Astrocyte of the spinal cord (primary cell): ENCODE measurements around the gene RFX4.

Source experiments
- DNase-seq: peaks from one replicate; pipeline ENCODE4 v3.0.0; 2011; ENCODE audit warnings: low read depth, low spot score
- H3K4me3 ChIP-seq: 2 replicates; pipeline ENCODE4 v1.5.1; 2011; ENCODE audit warnings: low read depth, mild to moderate bottlenecking, low read length, moderate library complexity
- in situ Hi-C: cut with HindIII; loops from 2 replicates; pipeline ENCODE4 v1.10.0; 2017; ENCODE audit warnings: low sequenced_read_pairs
- TF ChIP-seq, protein P1 (sequence below): IDR thresholded peaks from 2 replicates; pipeline ENCODE4 v1.5.1; 2012; ENCODE audit warnings: low read depth, mild to moderate bottlenecking, low read length, inconsistent platforms

RFX4 gene

DNA sequence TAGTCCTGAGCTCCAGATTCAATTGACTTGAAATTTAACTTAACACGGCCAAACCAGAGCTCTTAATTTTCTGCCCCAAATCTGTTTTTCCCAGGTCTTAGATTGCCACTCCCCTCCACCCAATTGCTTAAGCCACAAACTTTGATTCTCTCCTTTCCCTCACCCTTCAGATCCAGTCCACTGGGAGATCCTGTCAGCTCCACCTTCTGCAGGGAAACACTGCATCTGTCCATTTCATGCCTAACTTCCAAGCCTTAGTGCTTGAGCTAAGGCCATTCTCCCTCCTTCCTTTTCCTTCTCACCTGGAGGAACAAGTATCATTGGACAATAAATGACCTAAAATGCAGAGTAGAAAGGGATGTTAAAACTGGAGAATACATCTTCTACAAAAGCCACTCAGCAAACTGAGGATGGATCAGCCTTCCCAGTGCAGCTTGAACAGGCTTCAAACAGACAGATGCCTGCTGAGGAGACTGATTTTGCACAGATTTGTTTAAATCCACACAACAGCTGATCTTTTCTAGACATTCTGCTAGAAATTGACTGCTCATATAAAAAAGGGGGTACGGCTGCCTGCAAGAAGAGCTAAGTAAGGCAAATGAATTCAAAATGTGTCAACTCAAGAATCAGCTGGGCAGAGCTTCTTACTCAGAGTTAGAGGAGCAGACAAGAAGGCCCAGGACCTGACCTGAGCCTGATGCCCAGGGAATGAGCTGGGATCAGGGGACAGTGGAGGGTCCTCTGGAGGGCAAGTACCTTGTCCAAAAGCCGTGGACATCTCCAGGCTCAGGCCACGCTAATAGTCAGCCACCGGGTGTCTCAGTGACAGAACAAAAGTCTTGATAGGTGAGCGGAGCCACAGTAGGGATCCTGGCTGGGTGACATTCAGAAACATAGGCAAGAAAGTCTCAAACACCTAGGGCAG lies 110.4 kb downstream of the RFX4 start:
- in situ Hi-C loops: no loop called here
- no peak overlapping the region for H3K4me3 ChIP-seq
- DNase-seq: no peak
- TF ChIP-seq, protein P1, sequence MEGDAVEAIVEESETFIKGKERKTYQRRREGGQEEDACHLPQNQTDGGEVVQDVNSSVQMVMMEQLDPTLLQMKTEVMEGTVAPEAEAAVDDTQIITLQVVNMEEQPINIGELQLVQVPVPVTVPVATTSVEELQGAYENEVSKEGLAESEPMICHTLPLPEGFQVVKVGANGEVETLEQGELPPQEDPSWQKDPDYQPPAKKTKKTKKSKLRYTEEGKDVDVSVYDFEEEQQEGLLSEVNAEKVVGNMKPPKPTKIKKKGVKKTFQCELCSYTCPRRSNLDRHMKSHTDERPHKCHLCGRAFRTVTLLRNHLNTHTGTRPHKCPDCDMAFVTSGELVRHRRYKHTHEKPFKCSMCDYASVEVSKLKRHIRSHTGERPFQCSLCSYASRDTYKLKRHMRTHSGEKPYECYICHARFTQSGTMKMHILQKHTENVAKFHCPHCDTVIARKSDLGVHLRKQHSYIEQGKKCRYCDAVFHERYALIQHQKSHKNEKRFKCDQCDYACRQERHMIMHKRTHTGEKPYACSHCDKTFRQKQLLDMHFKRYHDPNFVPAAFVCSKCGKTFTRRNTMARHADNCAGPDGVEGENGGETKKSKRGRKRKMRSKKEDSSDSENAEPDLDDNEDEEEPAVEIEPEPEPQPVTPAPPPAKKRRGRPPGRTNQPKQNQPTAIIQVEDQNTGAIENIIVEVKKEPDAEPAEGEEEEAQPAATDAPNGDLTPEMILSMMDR: no peak

DNA sequence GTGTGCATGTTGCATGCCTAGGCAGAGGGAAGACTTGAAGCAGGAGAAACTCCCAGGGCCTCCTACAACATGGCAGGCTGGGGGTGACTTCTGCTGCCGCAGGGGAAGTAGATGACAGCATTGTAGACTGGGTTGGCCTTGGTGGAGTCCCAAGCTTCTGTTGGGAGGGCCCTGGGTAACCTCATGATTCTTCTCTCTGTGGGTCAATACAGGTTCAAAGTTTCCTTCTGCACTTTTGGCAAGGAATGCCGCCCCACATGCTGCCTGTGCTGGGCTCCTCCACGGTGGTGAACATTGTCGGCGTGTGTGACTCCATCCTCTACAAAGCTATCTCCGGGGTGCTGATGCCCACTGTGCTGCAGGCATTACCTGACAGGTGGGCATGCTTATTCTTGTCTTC lies 113.3 kb downstream of the RFX4 start:
- H3K4me3 ChIP-seq: no peak overlapping the region
- no peak for DNase-seq
- in situ Hi-C loops: no loop called here
- TF ChIP-seq, protein P1: no peak

DNA sequence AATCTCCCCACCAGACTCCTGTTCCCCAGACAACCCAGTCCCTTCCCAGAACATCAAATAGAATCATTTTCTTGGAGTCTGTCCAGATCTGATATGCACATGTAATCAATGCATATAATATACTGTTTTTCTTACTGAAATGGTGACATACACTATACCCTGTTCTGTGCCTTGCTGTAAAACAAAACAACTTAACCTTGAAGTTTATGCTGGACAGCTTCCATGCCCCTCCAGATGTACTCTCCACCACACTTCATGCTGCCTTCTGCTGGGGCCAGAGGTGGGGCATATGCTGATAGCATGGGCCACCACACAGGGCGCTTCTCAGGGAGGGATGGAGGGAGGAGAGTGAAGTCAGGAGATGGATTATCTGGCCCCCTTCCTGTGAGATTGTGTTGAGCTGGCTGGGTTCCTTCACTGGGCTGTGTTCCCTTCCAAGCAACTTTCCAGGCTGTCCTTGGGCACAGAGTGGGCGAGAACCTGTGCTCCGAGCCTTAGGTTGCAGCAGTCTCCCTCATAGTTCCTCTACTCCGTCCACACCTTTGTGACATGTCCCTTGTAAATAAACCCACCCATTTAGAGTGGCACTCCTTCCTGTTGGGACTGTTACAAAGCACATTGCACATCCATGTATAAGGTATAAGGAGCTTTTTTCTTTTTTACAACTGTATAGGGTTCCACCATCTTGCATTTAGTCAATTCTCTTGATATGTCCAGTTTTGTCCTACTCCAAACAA lies 114.0 kb downstream of the RFX4 start:
- no peak overlapping the region for H3K4me3 ChIP-seq
- TF ChIP-seq, protein P1: no peak
- in situ Hi-C loops: no loop called here
- no peak for DNase-seq

DNA sequence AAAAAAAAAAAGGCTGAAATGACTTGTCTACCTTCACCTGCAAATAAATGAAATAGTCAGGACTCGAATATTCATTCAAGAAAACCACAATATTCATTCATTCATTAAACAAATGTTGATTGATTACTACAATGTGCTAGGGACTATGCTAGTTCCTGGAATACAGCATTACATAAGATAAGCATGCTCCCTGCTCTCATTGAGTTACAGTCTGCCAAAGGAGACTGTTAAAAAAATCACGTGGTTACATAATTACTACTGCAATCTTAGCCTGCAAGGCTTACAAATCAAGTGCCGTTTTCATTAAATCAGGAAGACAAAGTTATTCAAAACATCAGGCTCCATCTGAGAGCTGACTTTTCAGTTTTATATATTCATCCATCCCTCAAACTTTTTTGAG lies 121.3 kb downstream of the RFX4 start:
- DNase-seq: no peak
- in situ Hi-C loops: no loop called here
- H3K4me3 ChIP-seq: no peak overlapping the region
- TF ChIP-seq, protein P1: no peak

DNA sequence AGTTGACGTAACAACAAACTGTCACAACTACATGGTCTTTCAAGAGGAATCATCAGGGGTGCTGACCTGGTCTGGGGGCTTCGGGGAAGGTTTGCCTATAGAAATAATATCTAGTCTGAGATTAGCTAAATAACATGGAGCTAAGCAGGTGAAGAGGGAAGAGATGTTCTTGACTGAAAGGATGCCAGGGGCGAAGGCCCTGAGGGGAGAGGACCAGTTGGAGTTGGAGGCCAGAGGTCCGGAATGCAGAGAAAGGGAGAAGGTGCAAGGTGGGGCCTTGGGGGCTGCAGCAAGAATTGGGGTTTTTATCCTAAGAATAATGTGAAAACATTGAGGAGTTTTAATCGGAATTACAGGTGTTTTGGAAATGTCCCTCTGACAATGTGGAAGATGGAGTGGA lies 123.2 kb downstream of the RFX4 start:
- DNase-seq: no peak
- H3K4me3 ChIP-seq: no peak overlapping the region
- TF ChIP-seq, protein P1: no peak
- in situ Hi-C loops: no loop called here

DNA sequence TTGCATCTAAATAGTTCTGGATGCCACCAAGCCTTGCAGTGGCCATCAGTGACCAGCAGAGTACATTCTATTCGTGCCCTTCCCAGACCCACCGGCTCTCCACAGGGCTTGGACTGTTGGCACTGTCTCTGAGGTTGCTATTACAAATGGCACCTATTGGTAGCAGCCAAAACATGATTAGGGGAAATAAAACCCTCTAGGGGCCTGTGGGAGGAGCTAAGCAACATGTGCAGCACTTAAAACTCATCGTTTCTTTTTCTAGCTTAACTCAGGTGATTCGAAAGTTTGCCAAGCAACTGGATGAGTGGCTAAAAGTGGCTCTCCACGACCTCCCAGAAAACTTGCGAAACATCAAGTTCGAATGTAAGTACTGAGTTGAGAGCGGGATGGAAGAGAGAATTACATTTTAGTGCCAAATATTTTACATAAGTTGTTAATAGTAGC lies 126.3 kb downstream of the RFX4 start:
- TF ChIP-seq, protein P1: no peak
- no peak for DNase-seq
- in situ Hi-C loops: no loop called here

More for the DNA sequence above, 126.3 kb downstream of the RFX4 start:
- H3K4me3 ChIP-seq: no peak overlapping the region
